ENCODE measurements around the gene ESPL1.

DNA sequence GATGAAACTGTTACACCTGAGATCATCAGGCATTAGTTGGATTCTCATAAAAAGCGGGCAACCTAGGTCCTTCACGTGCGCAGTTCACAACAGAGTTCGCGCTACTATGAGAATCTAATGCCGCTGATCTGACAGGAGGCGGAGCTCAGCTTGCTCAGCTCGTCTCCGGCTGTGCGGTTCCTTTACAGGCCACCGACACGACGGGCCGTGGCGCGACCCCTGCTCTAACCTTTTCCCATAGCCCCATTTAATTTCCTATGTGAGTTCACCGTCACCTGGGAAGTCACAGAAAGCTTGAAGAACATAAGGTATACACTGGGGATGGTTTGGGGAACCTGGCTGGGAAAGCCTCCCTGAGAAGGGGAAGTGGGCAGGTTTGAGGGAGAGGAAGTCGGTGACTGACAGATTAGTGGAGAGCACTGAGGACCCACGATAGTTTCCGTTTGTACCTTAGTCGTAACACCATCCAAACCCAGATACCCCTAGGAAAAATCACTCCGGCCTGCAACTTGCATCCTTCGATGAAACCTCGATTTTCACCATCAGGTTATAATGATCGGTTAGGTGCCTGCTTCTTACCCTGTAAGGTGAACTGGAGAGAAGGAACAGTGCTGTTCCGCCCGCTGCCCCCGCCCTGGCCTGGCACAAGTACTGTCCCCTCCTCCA lies 56.1 kb downstream of the ESPL1 start:
- TF ChIP-seq, protein P1, sequence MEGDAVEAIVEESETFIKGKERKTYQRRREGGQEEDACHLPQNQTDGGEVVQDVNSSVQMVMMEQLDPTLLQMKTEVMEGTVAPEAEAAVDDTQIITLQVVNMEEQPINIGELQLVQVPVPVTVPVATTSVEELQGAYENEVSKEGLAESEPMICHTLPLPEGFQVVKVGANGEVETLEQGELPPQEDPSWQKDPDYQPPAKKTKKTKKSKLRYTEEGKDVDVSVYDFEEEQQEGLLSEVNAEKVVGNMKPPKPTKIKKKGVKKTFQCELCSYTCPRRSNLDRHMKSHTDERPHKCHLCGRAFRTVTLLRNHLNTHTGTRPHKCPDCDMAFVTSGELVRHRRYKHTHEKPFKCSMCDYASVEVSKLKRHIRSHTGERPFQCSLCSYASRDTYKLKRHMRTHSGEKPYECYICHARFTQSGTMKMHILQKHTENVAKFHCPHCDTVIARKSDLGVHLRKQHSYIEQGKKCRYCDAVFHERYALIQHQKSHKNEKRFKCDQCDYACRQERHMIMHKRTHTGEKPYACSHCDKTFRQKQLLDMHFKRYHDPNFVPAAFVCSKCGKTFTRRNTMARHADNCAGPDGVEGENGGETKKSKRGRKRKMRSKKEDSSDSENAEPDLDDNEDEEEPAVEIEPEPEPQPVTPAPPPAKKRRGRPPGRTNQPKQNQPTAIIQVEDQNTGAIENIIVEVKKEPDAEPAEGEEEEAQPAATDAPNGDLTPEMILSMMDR (IDR thresholded peaks at IDR 0.05; ENCODE audit: extremely low read depth in 1 of 2, insufficient read depth in 1 of 2, low read depth in 1 of 2, low read length in 2 of 2), result no peak
- TF ChIP-seq POLR2A (IDR thresholded peaks at IDR 0.05; ENCODE audit: low read depth, low read length) (no peak), FOS (IDR thresholded peaks at IDR 0.05; ENCODE audit: borderline replicate concordance, insufficient read depth, low read length) (no peak)
